Activated CD8-positive, alpha-beta T cell treated with anti-CD3 and anti-CD28 coated beads, Interleukin-2, amount 10 ng/mL, durations not matched to agents 7 days and 5 days (primary cell): ENCODE results near the gene EXOSC2. TPM values are rescaled to one million over a fixed set of nuclear protein-coding genes. Genes with fewer than 3 reads are reported as not detected.

Source experiments
- ATAC-seq: fragments of 150-1000 bp; cut with Tn5 transposase; one replicate; pipeline ENCODE4 v1.10.0; 2021; ENCODE audit warnings: moderate library complexity
- CTCF ChIA-PET: fragments of 350-600 bp; sonication (Branson Sonifier 250); formaldehyde crosslinking; loops from one replicate; lab custom pipeline; 2021; ENCODE audit warnings: antibody characterized with exemption; lab: Charles Lee
- POLR2A ChIA-PET: fragments of 350-600 bp; sonication (Branson Sonifier 250); formaldehyde crosslinking; loops from one replicate; lab custom pipeline; 2021; ENCODE audit warnings: antibody characterized with exemption; lab: Charles Lee
- DNase-seq: peaks from one replicate; pipeline ENCODE4 v3.0.0-alpha.2; 2020
- H3K27ac Mint-ChIP-seq: one replicate; pipeline ENCODE4 v1.8.0; 2021; ENCODE audit warnings: mild to moderate bottlenecking, mixed read lengths
- H3K27me3 Mint-ChIP-seq: one replicate; pipeline ENCODE4 v1.8.0; 2021; ENCODE audit warnings: low read depth, mixed read lengths
- H3K36me3 Mint-ChIP-seq: one replicate; pipeline ENCODE4 v1.8.0; 2021; ENCODE audit warnings: low read depth, mixed read lengths
- H3K4me1 Mint-ChIP-seq: one replicate; pipeline ENCODE4 v1.8.0; 2021; ENCODE audit warnings: low read depth, mixed read lengths
- H3K4me3 Mint-ChIP-seq: one replicate; pipeline ENCODE4 v1.8.0; 2021; ENCODE audit warnings: mild to moderate bottlenecking, mixed read lengths
- H3K9me3 Mint-ChIP-seq: one replicate; pipeline ENCODE4 v1.8.0; 2022; ENCODE audit warnings: mixed read lengths; ENCODE audit not compliant: insufficient read depth
- total RNA-seq, 2 experiments: library from RNA; stranded (reverse); gene quantifications; one replicate each; pipeline ENCODE4 v1.2.3, GENCODE V29; 2021

EXOSC2 gene
- total RNA-seq, 2 experiments from 2014 or later = 59.6 to 61.6 TPM

DNA sequence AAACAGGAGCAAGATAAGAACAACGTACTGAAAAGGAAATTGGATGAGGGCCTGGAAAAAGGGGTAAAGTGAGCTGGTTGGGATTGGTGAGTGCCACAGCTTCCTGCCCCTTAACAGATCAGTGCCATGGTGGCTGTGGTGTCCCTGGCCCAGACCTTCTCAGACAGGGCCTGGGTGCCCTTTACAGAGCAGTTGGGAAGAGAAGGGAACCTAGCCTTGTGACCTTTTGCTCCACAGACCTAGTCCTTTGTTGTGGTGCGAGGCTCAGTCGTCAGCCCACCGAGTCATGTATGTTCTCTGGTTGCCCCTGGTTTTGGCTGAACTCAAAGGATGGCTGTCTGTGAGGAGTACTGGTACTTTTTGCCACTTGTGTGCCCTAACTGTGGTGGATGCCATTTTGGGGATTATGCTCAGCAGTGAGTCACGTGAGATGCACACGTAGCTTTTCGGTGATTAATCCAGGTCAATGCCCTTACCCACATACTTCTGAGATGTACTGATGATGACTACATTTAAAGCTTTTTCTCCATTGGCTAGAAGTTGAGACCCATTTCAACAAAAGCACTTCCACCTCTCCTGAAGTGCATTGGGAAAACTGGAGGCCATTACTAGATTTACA lies 48.4 kb downstream of the EXOSC2 start:
- Mint-ChIP-seq H3K4me3 (no peak overlapping the region), H3K36me3 (no peaks in the 10 kb centered on the region), H3K27me3 (no peaks in the 10 kb centered on the region), H3K27ac (no peak overlapping the region), H3K4me1 (peaks cover 10% of the 10 kb centered on the region), H3K9me3 (no peaks in the 10 kb centered on the region)
- ChIA-PET CTCF (no interaction called here), POLR2A (no interaction called here)
- ATAC-seq = no peak
- DNase-seq = no peak

DNA sequence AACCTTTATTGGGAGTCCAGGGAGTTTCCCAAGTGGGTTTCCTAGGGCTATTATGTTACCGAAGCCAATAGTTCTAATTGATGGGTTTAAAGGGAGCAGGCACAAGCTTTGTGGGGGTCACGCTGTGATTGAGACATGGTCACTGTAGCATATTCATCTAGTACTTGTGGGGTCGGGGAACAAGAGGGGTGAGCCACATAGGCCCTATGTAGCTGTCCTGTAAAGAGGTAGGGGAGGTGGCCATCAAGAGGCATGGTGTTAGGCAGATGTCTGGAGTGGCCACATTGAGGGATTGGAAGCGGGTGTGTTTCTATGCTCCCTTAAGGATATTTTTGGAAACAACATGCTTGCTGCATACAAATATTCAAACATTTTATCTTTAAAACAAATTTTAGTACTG lies 50.1 kb downstream of the EXOSC2 start:
- no peak overlapping the region for H3K4me3 Mint-ChIP-seq
- no peak for DNase-seq
- no peak overlapping the region for H3K27ac Mint-ChIP-seq
- no peaks in the 10 kb centered on the region for H3K9me3 Mint-ChIP-seq
- no peaks in the 10 kb centered on the region for H3K27me3 Mint-ChIP-seq
- ATAC-seq = no peak
- POLR2A ChIA-PET = no interaction called here
- peaks cover 10% of the 10 kb centered on the region for H3K4me1 Mint-ChIP-seq
- CTCF ChIA-PET = no interaction called here
- no peaks in the 10 kb centered on the region for H3K36me3 Mint-ChIP-seq

DNA sequence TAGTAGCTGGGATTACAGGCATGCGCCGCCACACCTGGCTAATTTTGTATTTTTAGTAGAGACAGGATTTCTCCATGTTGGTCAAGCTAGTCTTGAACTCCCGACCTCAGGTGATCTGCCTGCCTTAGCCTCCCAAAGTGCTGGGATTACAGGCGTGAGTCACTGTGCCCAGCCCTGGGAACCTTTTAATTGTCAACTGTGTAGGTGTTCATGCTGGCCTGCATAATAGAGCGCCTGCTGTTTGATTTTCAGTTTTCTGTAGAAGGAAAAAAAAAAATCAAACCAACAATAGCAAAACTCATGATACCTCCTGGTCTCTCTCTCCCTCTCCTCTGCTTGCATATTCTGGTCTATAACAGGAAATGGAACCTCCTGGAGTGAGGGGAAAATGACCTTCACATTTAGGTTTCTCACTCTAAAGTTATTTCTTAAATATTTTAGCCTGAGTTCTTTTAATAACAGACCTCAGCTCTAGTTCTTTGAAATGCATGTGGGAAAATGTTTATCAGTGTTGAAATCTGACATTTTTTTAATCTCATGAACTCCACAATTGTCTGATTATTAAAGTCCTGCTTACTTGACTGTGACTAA lies 51.7 kb downstream of the EXOSC2 start:
- H3K9me3 Mint-ChIP-seq = no peaks in the 10 kb centered on the region
- POLR2A ChIA-PET = interaction anchor here (0.5 kb wide), 1 partner anchor 117 kb away, joined by 3 read pairs; no protein-coding TSS in a partner anchor

DNA sequence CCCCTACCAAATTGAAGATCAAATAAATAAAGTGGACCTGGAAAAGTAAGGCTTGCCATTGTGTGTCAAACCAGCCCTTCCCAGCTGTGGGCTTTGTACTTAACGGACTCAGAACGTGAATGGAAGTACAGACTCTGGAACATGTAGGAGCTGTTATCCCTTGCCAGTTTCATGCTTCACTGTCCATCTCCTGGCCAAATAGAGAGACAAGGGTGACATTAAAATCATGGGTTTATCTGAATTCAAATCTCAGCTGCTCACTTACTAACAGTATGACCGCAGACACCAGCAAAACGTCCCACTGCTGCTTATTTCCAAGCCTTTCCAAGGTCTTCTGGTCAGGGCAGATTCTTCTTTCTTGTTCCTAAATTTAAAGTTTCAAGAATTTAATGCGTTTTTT lies 52.2 kb downstream of the EXOSC2 start:
- ChIA-PET CTCF (no interaction called here), POLR2A (no interaction called here)
- Mint-ChIP-seq H3K27me3 (no peaks in the 10 kb centered on the region), H3K4me3 (no peak overlapping the region), H3K9me3 (no peaks in the 10 kb centered on the region), H3K36me3 (no peaks in the 10 kb centered on the region), H3K4me1 (peaks cover 10% of the 10 kb centered on the region), H3K27ac (no peak overlapping the region)
- ATAC-seq = no peak
- DNase-seq = no peak

More for the DNA sequence above, 51.7 kb downstream of the EXOSC2 start:
- H3K27ac Mint-ChIP-seq = no peak overlapping the region
- no peak for ATAC-seq
- no peaks in the 10 kb centered on the region for H3K36me3 Mint-ChIP-seq
- no peak overlapping the region for H3K4me3 Mint-ChIP-seq
- CTCF ChIA-PET = no interaction called here
- H3K4me1 Mint-ChIP-seq = peaks cover 10% of the 10 kb centered on the region
- no peak for DNase-seq
- H3K27me3 Mint-ChIP-seq = no peaks in the 10 kb centered on the region

DNA sequence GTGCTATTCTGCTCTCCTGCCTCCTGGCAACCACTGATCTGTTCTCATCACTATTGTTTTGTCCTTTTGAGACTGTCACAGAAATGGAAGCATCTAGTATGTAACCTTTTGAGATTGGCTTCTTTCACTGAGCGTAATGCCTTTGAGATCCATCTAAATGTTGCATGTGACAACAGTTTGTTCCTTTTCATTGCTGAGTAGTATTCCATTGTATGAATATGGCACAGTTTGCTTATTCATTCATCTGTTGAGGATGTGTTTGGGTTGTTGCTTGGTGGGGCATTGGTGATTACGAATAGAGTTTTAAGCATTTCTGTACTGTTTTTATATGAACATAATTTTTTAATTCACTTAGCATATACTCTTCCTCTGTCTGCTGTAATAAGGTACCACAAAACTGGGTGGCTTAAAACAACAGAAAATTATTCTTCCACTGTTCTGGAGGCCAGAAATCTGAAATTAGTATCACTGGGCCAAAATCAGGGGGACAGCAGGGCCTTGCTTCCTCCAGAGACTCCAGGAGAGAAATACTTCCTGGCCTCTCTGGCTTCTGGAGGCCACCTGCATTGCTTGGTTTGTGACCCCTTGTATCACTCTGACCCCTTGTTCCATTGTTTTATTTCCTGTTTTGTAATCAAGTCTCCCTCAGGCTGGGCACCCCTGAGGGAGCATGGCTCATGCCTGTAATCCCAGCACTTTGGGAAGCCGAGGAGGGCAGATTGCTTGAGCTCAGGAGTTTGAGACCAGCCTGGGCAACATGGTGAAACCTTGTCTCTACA lies 53.0 kb downstream of the EXOSC2 start:
- Mint-ChIP-seq H3K9me3 (no peaks in the 10 kb centered on the region), H3K36me3 (no peaks in the 10 kb centered on the region), H3K27ac (no peak overlapping the region), H3K27me3 (no peaks in the 10 kb centered on the region), H3K4me3 (no peak overlapping the region), H3K4me1 (peaks cover 8% of the 10 kb centered on the region)
- ChIA-PET CTCF (no interaction called here), POLR2A (no interaction called here)
- DNase-seq (no peak), ATAC-seq (no peak)

DNA sequence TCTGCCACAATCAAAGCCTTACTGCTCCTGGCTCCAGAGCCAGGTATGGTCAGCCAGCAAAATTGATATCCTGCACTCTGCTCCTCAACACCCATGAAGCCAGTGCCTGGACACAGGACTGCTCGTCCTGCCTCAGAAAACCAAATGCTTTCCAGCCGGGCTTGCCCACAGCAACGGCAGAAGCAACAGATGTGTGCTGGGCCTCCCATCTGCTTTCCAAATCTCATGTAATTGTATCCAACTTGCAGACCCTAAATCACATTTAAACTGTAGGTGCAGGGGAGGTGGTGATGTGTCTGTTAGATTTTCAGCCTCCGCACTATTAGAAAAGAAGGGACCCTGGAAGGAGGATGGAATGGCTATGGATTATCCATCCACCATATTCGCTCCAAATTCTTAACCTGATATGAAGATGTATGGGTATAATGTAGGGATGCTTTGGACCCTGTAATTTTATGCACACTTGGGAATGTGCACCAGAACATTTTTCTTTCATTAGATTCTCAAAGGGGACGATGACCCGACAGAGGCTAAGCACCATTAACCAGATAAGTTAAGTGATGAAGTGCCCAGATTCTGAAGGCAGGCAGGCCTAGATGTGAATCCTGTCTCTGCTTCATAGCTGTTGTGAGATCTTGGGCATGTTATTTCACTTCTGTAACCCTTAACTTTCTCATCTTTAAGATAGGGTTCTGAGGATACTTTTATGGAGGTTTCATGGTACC lies 58.2 kb downstream of the EXOSC2 start:
- Mint-ChIP-seq H3K9me3 (no peaks in the 10 kb centered on the region), H3K4me1 (no peaks in the 10 kb centered on the region), H3K4me3 (no peak overlapping the region), H3K27me3 (no peaks in the 10 kb centered on the region), H3K27ac (no peak overlapping the region), H3K36me3 (no peaks in the 10 kb centered on the region)
- POLR2A ChIA-PET = no interaction called here
- CTCF ChIA-PET = no interaction called here
- ATAC-seq (no peak), DNase-seq (no peak)

Other genes starting within 250 kb of the EXOSC2 start
- gene ASS1, start 248.8 kb upstream of the EXOSC2 start, total RNA-seq = 1 to 10 TPM; 1.8 to 3.1 TPM
- gene FUBP3, start 114.2 kb upstream of the EXOSC2 start, total RNA-seq = 10 to 100 TPM; 36.4 to 40.8 TPM
- not detected for gene PRDM12, start 29.2 kb upstream of the EXOSC2 start, total RNA-seq
- gene ABL1, start 141.5 kb downstream of the EXOSC2 start, total RNA-seq = 10 to 100 TPM; 31.7 to 34.1 TPM
- not detected for gene QRFP, start 203.0 kb downstream of the EXOSC2 start, total RNA-seq
- not detected for gene FIBCD1, start 245.5 kb downstream of the EXOSC2 start, total RNA-seq